CD4-positive, alpha-beta T cell (primary cell): ENCODE data around the gene PHF1. TPM values are rescaled to one million over a fixed set of nuclear protein-coding genes. Genes with fewer than 3 reads are reported as not detected.

ENCODE experiments used
- ATAC-seq: fragments of 200-7000 bp; cut with Tn5 transposase; one replicate; pipeline ENCODE4 v1.10.0; 2022; ENCODE audit warnings: mild to moderate bottlenecking; ENCODE audit not compliant: poor library complexity
- CTCF ChIA-PET: fragments of 350-600 bp; sonication (Branson Sonifier 250); formaldehyde crosslinking; loops from one replicate; lab custom pipeline; 2021; ENCODE audit warnings: antibody characterized with exemption, inconsistent platforms; lab: Charles Lee
- POLR2A ChIA-PET: fragments of 350-600 bp; sonication (Branson Sonifier 250); formaldehyde crosslinking; loops from one replicate; lab custom pipeline; 2021; ENCODE audit warnings: antibody characterized with exemption, inconsistent platforms; lab: Charles Lee
- DNase-seq, 14 experiments: peaks; one replicate each; pipeline ENCODE4 v3.0.0-alpha.2; 2013 to 2020; ENCODE audit warnings: mixed read lengths in 2 of 14
- H3K27ac ChIP-seq, 2 donors: one replicate each; pipeline versions ENCODE4 v1.5.1 to v1.7.0; 2013; ENCODE audit warnings: low read length in 2 of 2, low read depth in 1 of 2, mild to moderate bottlenecking in 1 of 2
- H3K27me3 ChIP-seq, 2 experiments: 1 replicate in 1 of 2; 2 replicates in 1 of 2; pipeline versions ENCODE4 v1.6.1 to v1.7.0; 2013; ENCODE audit warnings: low read length in 2 of 2, control low read depth in 1 of 2, mild to moderate bottlenecking in 1 of 2, moderate library complexity in 1 of 2; ENCODE audit not compliant: insufficient read depth in 2 of 2, control insufficient read depth in 1 of 2
- H3K36me3 ChIP-seq: one replicate; pipeline ENCODE4 v1.6.1; 2013; ENCODE audit warnings: low read length, control low read depth; ENCODE audit not compliant: insufficient read depth
- H3K4me1 ChIP-seq: one replicate; pipeline ENCODE4 v1.6.1; 2013; ENCODE audit warnings: low read length, control low read depth; ENCODE audit not compliant: insufficient read depth
- H3K4me3 ChIP-seq: one replicate; pipeline ENCODE4 v1.5.1; 2013; ENCODE audit warnings: mild to moderate bottlenecking, low read length, moderate library complexity
- H3K9me3 ChIP-seq, 2 experiments: 1 replicate in 1 of 2; 2 replicates in 1 of 2; pipeline versions ENCODE4 v1.6.1 to v1.7.0; 2013; ENCODE audit warnings: low read length in 2 of 2, mild to moderate bottlenecking in 2 of 2, control low read depth in 1 of 2, moderate library complexity in 1 of 2; ENCODE audit not compliant: control insufficient read depth in 1 of 2, insufficient read depth in 1 of 2
- H3K27ac Mint-ChIP-seq: one replicate; pipeline ENCODE4 v1.8.0; 2020; ENCODE audit warnings: mixed read lengths
- H3K27me3 Mint-ChIP-seq: one replicate; pipeline ENCODE4 v1.8.0; 2021; ENCODE audit warnings: mixed read lengths
- H3K36me3 Mint-ChIP-seq: one replicate; pipeline ENCODE4 v1.8.0; 2021; ENCODE audit warnings: low read depth, mixed read lengths
- H3K4me1 Mint-ChIP-seq: one replicate; pipeline ENCODE4 v1.8.0; 2021; ENCODE audit warnings: low read depth, mixed read lengths
- H3K4me3 Mint-ChIP-seq: one replicate; pipeline ENCODE4 v1.8.0; 2020; ENCODE audit warnings: mild to moderate bottlenecking, mixed read lengths
- H3K9me3 Mint-ChIP-seq: one replicate; pipeline ENCODE4 v1.8.0; 2020; ENCODE audit warnings: mixed read lengths
- intact Hi-C, 2 experiments: fragments of 100-400 bp; cut with DNase I in 1 of 2; cut with micrococcal nuclease in 1 of 2; formaldehyde crosslinking; loops; one replicate each; pipeline versions ENCODE4 v1.15.1 to v1.9.0; 2023 to 2025; cut with DNase I, micrococcal nuclease
- total RNA-seq, 174 experiments: library from RNA in 2 of 174; stranded (reverse) in 2 of 174; gene quantifications; one replicate each; pipeline ENCODE4 v1.2.3 and lab custom pipeline; 2021 to 2026
- TF ChIP-seq, protein P1 (sequence below): fragments of 200-600 bp; IDR thresholded peaks from one replicate; pipeline ENCODE4 v1.8.0; 2022; ENCODE audit warnings: antibody characterized with exemption, mild to moderate bottlenecking

The PHF1 gene
- total RNA-seq, 2 experiments from 2014 or later: 545 to 557 TPM

DNA sequence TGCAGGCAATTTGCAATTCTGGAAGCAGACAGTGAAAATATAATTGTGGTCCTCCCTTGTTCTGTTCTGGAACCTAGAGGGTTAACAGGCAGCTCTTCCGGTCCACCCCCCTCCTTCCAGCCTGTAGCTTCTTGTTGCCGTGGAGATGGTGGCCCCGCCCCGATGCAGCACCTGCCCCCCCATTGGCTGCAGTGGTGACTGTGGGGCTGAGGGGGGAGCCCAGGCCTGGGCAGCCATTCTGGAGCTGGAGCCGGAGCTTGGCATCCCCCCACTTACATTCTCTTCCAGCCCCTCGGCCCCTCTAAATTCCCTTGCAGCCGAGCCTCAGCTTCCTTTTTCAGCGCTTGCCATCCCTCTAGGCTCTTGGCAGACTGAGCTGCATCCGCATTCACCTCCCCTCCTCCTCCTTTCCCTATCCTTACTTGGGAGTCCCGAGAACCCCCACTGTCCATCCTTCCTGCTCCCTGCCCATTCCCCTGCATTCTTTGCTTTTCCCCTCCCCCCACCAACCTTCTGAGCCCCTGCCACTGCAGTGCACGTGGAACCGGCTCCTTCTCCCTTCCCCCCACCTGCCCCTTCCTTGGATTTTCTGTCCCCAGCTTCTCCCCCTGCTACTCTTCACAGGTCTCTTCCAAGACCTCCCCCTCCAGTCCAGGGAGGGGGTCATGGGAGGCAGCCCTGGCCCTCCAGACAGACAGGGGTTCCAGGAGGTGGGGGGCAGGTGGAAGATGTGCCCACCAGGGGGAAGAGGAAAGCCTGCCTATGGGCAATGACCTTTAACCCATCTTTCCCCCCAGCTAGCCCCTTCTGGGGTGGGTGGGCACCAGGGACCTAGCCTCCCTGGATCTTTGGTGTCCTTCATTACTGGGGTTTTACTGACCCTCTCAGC is 20.4 kb downstream of the PHF1 start:
- TF ChIP-seq, protein P1, sequence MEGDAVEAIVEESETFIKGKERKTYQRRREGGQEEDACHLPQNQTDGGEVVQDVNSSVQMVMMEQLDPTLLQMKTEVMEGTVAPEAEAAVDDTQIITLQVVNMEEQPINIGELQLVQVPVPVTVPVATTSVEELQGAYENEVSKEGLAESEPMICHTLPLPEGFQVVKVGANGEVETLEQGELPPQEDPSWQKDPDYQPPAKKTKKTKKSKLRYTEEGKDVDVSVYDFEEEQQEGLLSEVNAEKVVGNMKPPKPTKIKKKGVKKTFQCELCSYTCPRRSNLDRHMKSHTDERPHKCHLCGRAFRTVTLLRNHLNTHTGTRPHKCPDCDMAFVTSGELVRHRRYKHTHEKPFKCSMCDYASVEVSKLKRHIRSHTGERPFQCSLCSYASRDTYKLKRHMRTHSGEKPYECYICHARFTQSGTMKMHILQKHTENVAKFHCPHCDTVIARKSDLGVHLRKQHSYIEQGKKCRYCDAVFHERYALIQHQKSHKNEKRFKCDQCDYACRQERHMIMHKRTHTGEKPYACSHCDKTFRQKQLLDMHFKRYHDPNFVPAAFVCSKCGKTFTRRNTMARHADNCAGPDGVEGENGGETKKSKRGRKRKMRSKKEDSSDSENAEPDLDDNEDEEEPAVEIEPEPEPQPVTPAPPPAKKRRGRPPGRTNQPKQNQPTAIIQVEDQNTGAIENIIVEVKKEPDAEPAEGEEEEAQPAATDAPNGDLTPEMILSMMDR: no peak
- H3K27me3 Mint-ChIP-seq: no peaks in the 10 kb centered on the region
- intact Hi-C loops: loop anchor here (2.0 to 10.0 kb wide), 5 partner anchors 14 to 804 kb away; partner anchors contain the start of genes HMGA1 (in 1 of the 2) and LEMD2 (in 1 of the 2)
- peaks cover 22% of the 10 kb centered on the region for H3K36me3 ChIP-seq
- peak; percentile 66 for ATAC-seq
- peak overlapping the region; percentile 93 for H3K4me3 Mint-ChIP-seq
- H3K4me3 ChIP-seq: peak overlapping the region; percentile 71
- H3K9me3 ChIP-seq: no peaks in the 10 kb centered on the region
- DNase-seq: peak; percentile 74 to 92 (median 85)
- H3K4me1 ChIP-seq: peaks cover 63% of the 10 kb centered on the region
- ChIA-PET CTCF (interaction anchor here (0.7 to 0.9 kb wide), 2 partner anchors 13 to 132 kb away, joined by 3 to 6 read pairs; partner anchors contain the start of gene CUTA), POLR2A (interaction anchor here (0.7 to 4.7 kb wide), 28 partner anchors 8 to 460 kb away, joined by 3 to 60 read pairs (median 6); partner anchors contain the start of genes BAK1, CUTA, PFDN6 and RGL2)
- peak overlapping the region; percentile 92 for H3K27ac Mint-ChIP-seq
- no peaks in the 10 kb centered on the region for H3K27me3 ChIP-seq
- H3K4me1 Mint-ChIP-seq: peaks cover 65% of the 10 kb centered on the region
- H3K27ac ChIP-seq: peak overlapping the region; percentile 52 to 64
- H3K9me3 Mint-ChIP-seq: no peaks in the 10 kb centered on the region
- H3K36me3 Mint-ChIP-seq: peaks cover 36% of the 10 kb centered on the region

DNA sequence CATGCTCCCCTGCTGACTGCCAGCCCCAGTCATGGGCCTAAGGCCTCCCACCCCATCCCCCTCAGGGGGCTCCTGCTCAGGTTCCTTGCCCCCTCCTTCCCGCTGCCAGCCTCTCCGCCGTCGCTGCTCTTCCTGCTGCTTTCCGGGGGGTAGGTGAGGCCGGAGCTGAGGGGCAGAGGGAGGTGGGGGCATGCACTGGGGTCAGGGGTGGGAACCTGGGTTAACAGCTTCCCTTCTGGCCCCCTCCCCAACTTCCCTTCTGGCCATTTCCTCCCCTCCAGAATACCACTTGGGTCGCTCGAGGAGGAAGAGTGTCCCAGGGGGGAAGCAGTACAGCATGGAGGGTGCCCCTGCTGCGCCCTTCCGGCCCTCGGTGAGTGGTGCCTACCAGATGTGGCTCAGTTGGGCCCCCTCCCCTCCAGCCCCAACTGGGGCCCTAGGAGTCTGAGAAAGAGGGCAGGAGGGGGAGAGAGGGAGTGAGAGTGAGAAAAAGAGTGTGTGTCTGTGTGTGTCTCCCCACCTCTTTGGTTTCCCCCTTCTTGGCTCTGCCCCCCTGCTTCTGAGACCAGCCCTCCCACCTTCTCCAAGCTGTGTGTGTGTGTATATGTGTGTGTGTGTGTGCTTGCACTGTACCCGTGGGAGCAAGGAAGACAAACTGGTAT is 21.2 kb downstream of the PHF1 start:
- peaks cover 56% of the 10 kb centered on the region for H3K4me1 ChIP-seq
- H3K27me3 ChIP-seq: no peaks in the 10 kb centered on the region
- peak overlapping the region; percentile 71 for H3K4me3 ChIP-seq
- H3K27ac Mint-ChIP-seq: peak overlapping the region; percentile 78
- peaks cover 42% of the 10 kb centered on the region for H3K36me3 Mint-ChIP-seq
- H3K4me3 Mint-ChIP-seq: peak overlapping the region; percentile 93
- H3K36me3 ChIP-seq: peaks cover 27% of the 10 kb centered on the region
- peak overlapping the region in 1 of 2 donors; percentile 11 for H3K27ac ChIP-seq
- TF ChIP-seq, protein P1: no peak
- H3K9me3 Mint-ChIP-seq: no peaks in the 10 kb centered on the region
- intact Hi-C loops: loop anchor here (2.0 to 10.0 kb wide), 5 partner anchors 15 to 803 kb away; partner anchors contain the start of genes HMGA1 (in 1 of the 2) and LEMD2 (in 1 of the 2)
- H3K9me3 ChIP-seq: no peaks in the 10 kb centered on the region
- peaks cover 57% of the 10 kb centered on the region for H3K4me1 Mint-ChIP-seq
- H3K27me3 Mint-ChIP-seq: no peaks in the 10 kb centered on the region
- peak in 2 of 14 experiments; percentile 35 to 39 for DNase-seq
- no peak for ATAC-seq
- POLR2A ChIA-PET: interaction anchor here (1.4 to 4.7 kb wide), 8 partner anchors 14 to 160 kb away, joined by 3 to 60 read pairs (median 15); partner anchors contain the start of genes CUTA, RPS18, SYNGAP1 and VPS52
- CTCF ChIA-PET: no interaction called here

DNA sequence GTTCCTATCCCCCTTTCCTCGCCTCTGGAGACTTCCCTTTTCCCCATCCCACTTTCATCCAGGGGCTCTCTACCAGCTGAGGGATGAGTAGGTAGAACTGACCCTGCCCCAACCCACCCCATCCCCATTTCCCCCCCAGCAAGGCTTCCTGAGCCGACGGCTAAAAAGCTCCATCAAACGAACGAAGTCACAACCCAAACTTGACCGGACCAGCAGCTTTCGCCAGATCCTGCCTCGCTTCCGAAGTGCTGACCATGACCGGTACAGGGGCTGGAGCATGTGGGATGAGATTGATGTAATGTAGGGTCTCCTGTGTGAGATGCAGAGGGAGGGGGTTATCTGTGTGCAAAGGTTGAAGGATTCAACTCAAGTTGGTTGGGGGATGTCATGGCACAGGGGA is 21.7 kb downstream of the PHF1 start:
- intact Hi-C loops: loop anchor here in 1 of 2 experiments (5.0 to 10.0 kb wide), 3 partner anchors 145 to 802 kb away; partner anchors contain the start of genes HMGA1 and LEMD2
- POLR2A ChIA-PET: interaction anchor here (1.4 to 4.7 kb wide), 3 partner anchors 22 to 138 kb away, joined by 3 to 45 read pairs (median 25); partner anchors contain the start of gene ZBTB9
- peaks cover 51% of the 10 kb centered on the region for H3K4me1 ChIP-seq
- no peak for DNase-seq
- Mint-ChIP-seq H3K4me3 (peak overlapping the region; percentile 93), H3K36me3 (peaks cover 43% of the 10 kb centered on the region), H3K27me3 (no peaks in the 10 kb centered on the region), H3K4me1 (peaks cover 53% of the 10 kb centered on the region), H3K9me3 (no peaks in the 10 kb centered on the region), H3K27ac (peak overlapping the region; percentile 78)
- H3K9me3 ChIP-seq: no peaks in the 10 kb centered on the region
- H3K36me3 ChIP-seq: peaks cover 32% of the 10 kb centered on the region
- no peak for ATAC-seq
- TF ChIP-seq, protein P1: no peak
- no peak overlapping the region for H3K4me3 ChIP-seq
- CTCF ChIA-PET: no interaction called here
- no peak overlapping the region for H3K27ac ChIP-seq
- H3K27me3 ChIP-seq: no peaks in the 10 kb centered on the region
